HUES64 (cell line): ENCODE measurements around the gene PRAMEF1. TPM values are rescaled to one million over a fixed set of nuclear protein-coding genes. Genes with fewer than 3 reads are reported as not detected.
"Not testable (repeated sequence)": the region's sequence is repeated elsewhere in the genome, so short reads cannot be mapped to it uniquely, and the experiment has no call there.

Experiments
- H3K27ac ChIP-seq: 2 replicates; pipeline ENCODE4 v1.7.0; 2013; ENCODE audit warnings: low read depth, low read length, inconsistent platforms
- H3K27me3 ChIP-seq: 2 replicates; pipeline ENCODE4 v1.6.1; 2013; ENCODE audit warnings: mild to moderate bottlenecking, low read length; ENCODE audit not compliant: insufficient read depth
- H3K36me3 ChIP-seq: 2 replicates; pipeline ENCODE4 v1.6.1; 2013; ENCODE audit warnings: mild to moderate bottlenecking, low read length; ENCODE audit not compliant: insufficient read depth
- H3K4me1 ChIP-seq: 2 replicates; pipeline ENCODE4 v1.6.1; 2013; ENCODE audit warnings: mild to moderate bottlenecking, low read length, moderate library complexity; ENCODE audit not compliant: insufficient read depth
- H3K4me3 ChIP-seq: 2 replicates; pipeline ENCODE4 v1.5.1; 2013; ENCODE audit warnings: mild to moderate bottlenecking, low read length, moderate library complexity
- H3K9ac ChIP-seq: 2 replicates; pipeline ENCODE4 v1.6.1; 2013; ENCODE audit warnings: mild to moderate bottlenecking, low read depth, low read length
- H3K9me3 ChIP-seq: 2 replicates; pipeline ENCODE4 v1.6.1; 2013; ENCODE audit warnings: low read depth, low read length; ENCODE audit not compliant: insufficient read depth
- WGBS: fragments of 150-250, 120-280 bp; methylation state at CpG from one replicate; pipeline ENCODE4 v1.1.7; 2013; ENCODE audit warnings: missing lambda C conversion rate; 5-methylcytosine and 5-hydroxymethylcytosine counted together
- polyA plus RNA-seq, 2 experiments: library from polyadenylated mRNA; stranded (reverse); fragments of 50-300 nt; gene quantifications; one replicate each; pipeline ENCODE4 v1.2.3, GENCODE V29; 2013

The PRAMEF1 gene
- not detected for polyA plus RNA-seq (2013, experiment 1 of 2)
- polyA plus RNA-seq (2013, experiment 2 of 2): not detected

DNA sequence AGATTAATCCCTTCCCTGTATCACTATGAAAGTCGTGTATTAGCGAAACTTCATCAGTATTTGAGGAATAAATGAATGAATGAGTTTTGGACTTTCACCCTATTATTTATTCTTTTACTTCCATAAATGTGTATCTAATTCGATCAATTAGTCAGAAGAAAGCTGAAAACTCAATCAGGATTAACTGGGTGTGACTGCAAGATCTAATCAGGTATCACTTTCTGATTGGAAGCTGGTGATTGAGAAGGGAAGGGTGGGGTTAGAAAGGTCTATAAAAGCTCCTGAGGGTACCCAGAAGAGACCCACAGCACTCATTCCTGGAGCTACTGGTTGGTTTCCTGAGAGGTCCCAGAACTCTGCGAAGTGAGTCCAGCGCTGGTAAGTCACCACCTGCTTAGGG is at the start of gene PRAMEF1:
Gene PRAMEF1, plus strand, starts transcription at position 301 of the 400 bp plus-strand sequence. CDS start 1,831 bp downstream, outside the sequence.
- WGBS: 100% methylated on average over 1 of the region's 5 CpGs
- H3K4me3 ChIP-seq, H3K4me1 ChIP-seq, H3K27ac ChIP-seq, H3K9me3 ChIP-seq, H3K27me3 ChIP-seq, H3K36me3 ChIP-seq, H3K9ac ChIP-seq: not testable (repeated sequence)

DNA sequence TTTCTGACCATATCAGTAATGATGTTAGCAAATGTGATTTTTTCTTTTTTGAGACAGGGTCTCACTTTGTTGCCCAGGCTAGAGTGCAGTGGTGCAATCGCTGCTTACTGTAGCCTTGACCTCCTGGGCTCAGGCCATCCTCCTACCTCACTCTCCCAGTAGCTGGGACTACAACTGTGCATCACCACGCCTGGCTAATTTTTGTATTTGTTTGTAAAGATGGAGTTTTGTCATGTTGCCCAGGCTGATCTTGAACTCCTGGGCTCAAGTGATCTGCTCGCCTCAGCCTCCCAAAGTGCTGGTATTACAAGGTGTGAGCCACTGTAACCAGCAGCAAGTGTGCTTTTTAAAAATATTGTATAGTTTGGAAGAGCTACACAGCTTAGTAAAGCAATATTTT is 49.3 kb upstream of the PRAMEF1 start:
- Histone ChIP-seq H3K27ac (no peak overlapping the region), H3K9ac (no peak overlapping the region), H3K9me3 (0 out of 2 replicates have a peak, but pooled peaks cover 3% of the 10 kb centered on the region), H3K27me3 (no peaks in the 10 kb centered on the region), H3K4me3 (no peak overlapping the region), H3K36me3 (no peaks in the 10 kb centered on the region), H3K4me1 (no peaks in the 10 kb centered on the region)
- WGBS: 98% methylated on average over 3 of the region's 3 CpGs

DNA sequence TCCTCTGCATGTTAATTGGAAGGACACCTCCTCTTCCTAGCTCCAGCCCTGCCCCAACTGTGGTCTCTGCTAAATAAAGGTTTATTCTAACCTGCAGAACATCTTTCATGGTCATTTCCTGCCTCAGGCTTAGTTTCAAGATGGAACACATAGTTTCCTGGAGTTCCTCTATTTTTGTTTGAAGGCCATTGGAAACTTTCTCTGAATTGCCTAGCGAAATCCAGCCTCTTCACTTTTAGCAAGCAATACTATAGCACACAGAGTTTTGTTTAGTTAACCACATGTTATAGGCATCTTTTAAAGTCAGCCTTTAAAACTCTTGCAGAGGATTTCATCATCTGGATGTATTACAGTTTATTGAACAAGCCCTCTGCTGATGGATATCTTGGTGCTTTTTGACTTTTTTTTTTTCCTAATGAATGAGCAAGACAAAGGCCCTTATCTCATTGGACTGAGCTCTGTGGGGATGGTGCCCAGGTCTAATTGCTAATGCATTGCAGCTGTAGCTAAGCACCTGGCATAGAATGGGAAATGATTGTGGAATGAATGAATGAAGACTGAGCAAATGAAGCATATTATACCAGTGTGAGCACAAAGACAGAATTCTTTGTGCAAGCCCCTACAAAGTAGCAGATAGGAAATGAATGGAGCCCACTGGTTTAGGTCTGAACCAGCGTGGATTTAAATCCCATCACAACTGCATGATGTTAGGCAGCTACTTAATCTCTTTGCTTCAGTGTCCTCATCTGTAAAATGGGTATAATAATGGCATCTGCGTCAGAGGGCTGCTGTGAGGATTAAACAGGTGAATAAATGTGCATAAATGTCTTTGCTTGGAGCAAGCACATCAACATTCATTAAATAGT is 45.8 kb upstream of the PRAMEF1 start:
- Histone ChIP-seq H3K4me1 (no peaks in the 10 kb centered on the region), H3K9me3 (0 out of 2 replicates have a peak, but pooled peaks cover 5% of the 10 kb centered on the region), H3K36me3 (no peaks in the 10 kb centered on the region), H3K27ac (no peak overlapping the region), H3K4me3 (no peak overlapping the region), H3K27me3 (no peaks in the 10 kb centered on the region), H3K9ac (no peak overlapping the region)
- WGBS: 93% methylated on average over 3 of the region's 3 CpGs

- no peaks in the 10 kb centered on the region for H3K4me1 ChIP-seq
- no peak within 1 kb of the TSS for H3K27ac ChIP-seq
- 0 out of 2 replicates have a peak, but pooled peaks cover 5% of the 10 kb centered on the region for H3K9me3 ChIP-seq
- H3K27me3 ChIP-seq: no peaks in the 10 kb centered on the region
- H3K4me3 ChIP-seq: no peak within 1 kb of the TSS
- 87% methylated on average over 2 of the region's 2 CpGs for WGBS
- no peak within 1 kb of the TSS for H3K9ac ChIP-seq
- no peaks in the 10 kb centered on the region for H3K36me3 ChIP-seq
These were observed 45.2 kb upstream of the PRAMEF1 start, which contains the start of gene CFAP107 for GRCh38 chr1:12745992-12746323. Gene CFAP107, plus strand, starts transcription at chr1:12746200. Its CDS starts 231 bp downstream, at chr1:12746431.

DNA sequence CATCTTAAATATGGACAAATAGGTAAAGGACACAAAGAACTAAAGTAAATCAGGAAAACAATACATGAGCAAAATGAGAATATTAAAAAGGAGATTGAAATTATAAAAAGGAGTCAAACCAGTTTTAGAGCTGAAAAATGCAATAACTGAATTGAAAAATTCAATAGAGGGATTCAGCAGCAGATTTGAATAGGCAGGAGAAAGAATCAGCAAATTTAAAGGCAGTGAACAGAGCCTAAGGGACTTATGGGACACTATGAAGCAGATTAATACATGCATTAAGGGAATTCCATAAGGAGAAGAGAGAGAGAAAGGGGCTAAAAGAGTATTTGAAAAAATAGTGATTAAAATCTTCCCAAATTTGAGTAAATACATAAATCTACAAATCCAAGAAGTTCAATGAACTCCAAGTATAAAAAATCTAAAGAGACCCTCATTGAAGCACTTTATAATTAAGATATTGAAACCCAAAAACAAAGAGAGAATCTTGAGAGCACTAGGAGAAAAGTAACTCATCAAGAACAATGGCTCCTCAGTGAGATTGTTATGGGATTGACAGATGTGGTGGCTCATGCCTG is 42.3 kb upstream of the PRAMEF1 start:
- no peak overlapping the region for H3K4me3 ChIP-seq
- H3K27me3 ChIP-seq: no peaks in the 10 kb centered on the region
- no peak overlapping the region for H3K9ac ChIP-seq
- no peak overlapping the region for H3K27ac ChIP-seq
- H3K9me3 ChIP-seq: 0 out of 2 replicates have a peak, but pooled peaks cover 5% of the 10 kb centered on the region
- no peaks in the 10 kb centered on the region for H3K36me3 ChIP-seq
- H3K4me1 ChIP-seq: no peaks in the 10 kb centered on the region

- WGBS: 97% methylated on average over 3 of the region's 4 CpGs
- H3K9ac ChIP-seq: no peak overlapping the region
- H3K27ac ChIP-seq: no peak overlapping the region
- H3K27me3 ChIP-seq: no peaks in the 10 kb centered on the region
- no peaks in the 10 kb centered on the region for H3K9me3 ChIP-seq
- H3K4me3 ChIP-seq: no peak overlapping the region
- no peaks in the 10 kb centered on the region for H3K4me1 ChIP-seq
- no peaks in the 10 kb centered on the region for H3K36me3 ChIP-seq
These were observed 36.5 kb upstream of the PRAMEF1 start for GRCh38 chr1:12754738-12755137.

DNA sequence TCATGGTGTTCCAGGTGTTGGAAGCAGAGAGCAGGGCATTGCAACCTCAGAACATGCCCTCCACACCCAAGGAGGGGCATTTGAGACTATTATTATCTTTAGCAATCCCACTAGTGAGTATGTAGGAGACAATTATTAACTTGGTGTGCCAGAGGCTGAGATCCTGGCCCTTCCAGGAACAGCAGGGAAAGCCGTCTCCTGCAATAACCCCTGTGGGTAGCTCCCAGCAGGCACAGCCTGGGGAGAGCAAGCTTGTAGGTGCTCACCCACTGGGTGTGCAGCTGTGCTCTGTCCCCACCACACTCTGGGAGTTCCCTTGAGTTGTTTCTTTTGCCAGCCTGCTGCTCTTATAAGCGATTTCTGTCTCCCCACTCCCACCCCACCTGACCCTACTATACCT is 34.9 kb upstream of the PRAMEF1 start:
- Histone ChIP-seq H3K36me3 (no peaks in the 10 kb centered on the region), H3K27me3 (no peaks in the 10 kb centered on the region), H3K9me3 (no peaks in the 10 kb centered on the region), H3K9ac (no peak overlapping the region), H3K27ac (no peak overlapping the region), H3K4me3 (no peak overlapping the region), H3K4me1 (no peaks in the 10 kb centered on the region)
- WGBS: 89% methylated on average over 2 of the region's 2 CpGs

DNA sequence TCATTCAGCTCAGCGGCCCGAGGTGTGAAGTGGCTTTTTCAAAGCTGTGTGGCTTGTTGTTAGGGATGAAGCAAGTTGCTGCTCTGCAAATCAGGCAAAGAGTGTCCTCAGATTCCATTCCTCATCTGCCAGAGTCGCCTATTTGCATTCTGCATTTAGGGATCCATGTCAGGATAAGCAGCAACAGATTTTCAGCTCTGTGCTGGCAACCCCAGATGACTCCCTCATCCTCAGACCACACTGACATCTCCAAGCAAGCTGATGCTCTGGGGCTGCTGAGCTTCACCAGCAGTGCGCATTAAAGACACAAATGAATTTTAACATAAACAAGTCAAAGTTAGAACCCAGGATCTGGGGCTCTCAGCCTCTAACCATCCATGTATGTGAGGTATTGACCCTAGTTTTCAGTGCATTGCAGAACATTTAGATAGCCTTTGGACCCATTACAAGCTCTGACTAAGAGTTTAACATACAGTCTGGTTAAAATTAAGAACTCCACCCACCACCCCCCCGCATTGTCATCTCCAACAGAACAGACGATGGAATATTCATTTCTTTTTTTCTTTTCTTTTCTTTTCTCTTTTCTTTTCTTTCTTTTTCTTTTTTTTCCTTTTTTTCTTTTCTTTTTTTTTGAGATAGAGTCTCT is 34.3 kb upstream of the PRAMEF1 start:
- Histone ChIP-seq H3K36me3 (no peaks in the 10 kb centered on the region), H3K27ac (no peak overlapping the region), H3K4me1 (no peaks in the 10 kb centered on the region), H3K9me3 (no peaks in the 10 kb centered on the region), H3K4me3 (no peak overlapping the region), H3K9ac (no peak overlapping the region), H3K27me3 (no peaks in the 10 kb centered on the region)
- 83% methylated on average over 6 of the region's 6 CpGs for WGBS

DNA sequence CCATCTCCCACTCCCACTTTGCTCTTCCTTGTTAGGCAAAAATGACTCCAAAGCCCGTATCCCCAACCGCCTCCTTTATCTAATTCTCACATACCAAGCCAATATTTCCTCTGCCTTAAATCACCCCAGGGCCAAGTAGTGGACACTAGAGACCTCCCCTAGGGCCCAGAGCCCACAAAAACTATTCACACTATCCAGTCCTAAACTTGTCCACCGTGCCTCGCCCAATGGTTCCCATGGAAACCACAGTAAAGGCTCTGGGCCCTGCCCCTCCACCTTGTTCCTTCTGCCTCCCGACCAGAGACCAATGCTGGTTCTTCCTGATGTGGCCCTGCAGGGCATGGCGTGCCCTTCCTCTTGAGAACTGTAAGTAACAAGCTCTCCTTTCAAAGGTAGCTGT is 33.4 kb upstream of the PRAMEF1 start:
- Histone ChIP-seq H3K4me1 (no peaks in the 10 kb centered on the region), H3K27me3 (no peaks in the 10 kb centered on the region)
- WGBS: 90% methylated on average over 6 of the region's 6 CpGs

DNA sequence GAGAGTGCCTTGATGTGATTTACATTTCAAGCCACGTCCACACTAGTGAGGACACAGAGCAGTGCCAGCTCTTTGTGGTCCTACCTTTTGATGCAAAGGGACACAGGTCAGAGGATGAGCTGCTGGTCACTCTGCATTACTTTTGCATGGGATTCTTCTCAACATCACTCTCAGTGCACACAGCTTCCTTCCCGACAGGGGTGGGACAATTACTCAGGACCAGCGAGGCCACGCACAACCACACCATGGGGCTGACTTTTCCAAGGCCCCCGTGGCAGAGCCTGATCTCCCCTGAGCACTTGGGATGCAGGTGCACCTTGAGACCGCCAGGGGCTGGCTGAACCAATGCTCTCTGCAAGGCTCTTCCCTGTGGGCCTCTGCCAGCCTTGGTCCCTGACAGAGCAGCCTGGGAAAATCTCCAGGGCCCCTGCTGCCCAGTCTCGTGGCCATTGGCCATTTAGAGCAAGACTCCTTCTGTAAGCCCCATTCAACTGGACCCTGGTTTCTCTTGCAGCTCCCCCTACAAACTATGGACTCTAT is 30.9 kb upstream of the PRAMEF1 start:
- Histone ChIP-seq H3K4me3 (no peak overlapping the region), H3K9ac (no peak overlapping the region), H3K36me3 (no peaks in the 10 kb centered on the region), H3K9me3 (no peaks in the 10 kb centered on the region), H3K4me1 (no peaks in the 10 kb centered on the region), H3K27ac (no peak overlapping the region), H3K27me3 (no peaks in the 10 kb centered on the region)
- WGBS: 80% methylated on average over 7 of the region's 7 CpGs

More for the DNA sequence above, 33.4 kb upstream of the PRAMEF1 start:
- H3K4me3 ChIP-seq: no peak overlapping the region
- no peak overlapping the region for H3K9ac ChIP-seq
- H3K9me3 ChIP-seq: no peaks in the 10 kb centered on the region
- H3K27ac ChIP-seq: no peak overlapping the region
- no peaks in the 10 kb centered on the region for H3K36me3 ChIP-seq

DNA sequence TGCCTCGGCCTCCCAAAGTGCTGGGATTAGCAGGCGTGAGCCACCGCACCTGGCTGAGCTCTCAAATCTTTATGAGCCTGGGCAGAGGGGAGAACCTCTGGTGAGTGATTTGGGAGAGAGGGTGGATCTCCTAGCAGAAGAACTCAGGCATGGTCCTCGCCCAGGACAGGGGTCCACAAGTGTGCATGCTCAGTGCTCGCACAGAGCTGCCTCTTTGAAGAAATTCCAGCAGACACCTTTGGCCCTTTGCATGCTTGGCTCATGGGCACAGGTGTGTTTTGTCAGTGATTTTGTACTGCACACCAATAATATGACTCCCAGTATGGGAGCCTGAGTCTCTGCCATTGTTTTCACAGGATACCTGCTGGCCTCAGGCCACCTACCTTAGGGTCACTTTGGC is 29.4 kb upstream of the PRAMEF1 start:
- H3K36me3 ChIP-seq: no peaks in the 10 kb centered on the region
- WGBS: 94% methylated on average over 5 of the region's 5 CpGs
- no peaks in the 10 kb centered on the region for H3K4me1 ChIP-seq
- H3K4me3 ChIP-seq: no peak overlapping the region
- no peaks in the 10 kb centered on the region for H3K27me3 ChIP-seq
- no peak overlapping the region for H3K27ac ChIP-seq
- H3K9ac ChIP-seq: no peak overlapping the region
- H3K9me3 ChIP-seq: no peaks in the 10 kb centered on the region
